Measurements from ENCODE around the gene GDF7. TPM values are rescaled to one million over a fixed set of nuclear protein-coding genes. Genes with fewer than 3 reads are reported as not detected.
A peak's percentile ranks its signal among the peaks of the same experiment; 100 is the strongest.

GDF7 gene
- polyA plus RNA-seq, 1 donor (not counting 4 experiments of a cell fraction or from before 2014, with no cell fraction given): not detected

DNA sequence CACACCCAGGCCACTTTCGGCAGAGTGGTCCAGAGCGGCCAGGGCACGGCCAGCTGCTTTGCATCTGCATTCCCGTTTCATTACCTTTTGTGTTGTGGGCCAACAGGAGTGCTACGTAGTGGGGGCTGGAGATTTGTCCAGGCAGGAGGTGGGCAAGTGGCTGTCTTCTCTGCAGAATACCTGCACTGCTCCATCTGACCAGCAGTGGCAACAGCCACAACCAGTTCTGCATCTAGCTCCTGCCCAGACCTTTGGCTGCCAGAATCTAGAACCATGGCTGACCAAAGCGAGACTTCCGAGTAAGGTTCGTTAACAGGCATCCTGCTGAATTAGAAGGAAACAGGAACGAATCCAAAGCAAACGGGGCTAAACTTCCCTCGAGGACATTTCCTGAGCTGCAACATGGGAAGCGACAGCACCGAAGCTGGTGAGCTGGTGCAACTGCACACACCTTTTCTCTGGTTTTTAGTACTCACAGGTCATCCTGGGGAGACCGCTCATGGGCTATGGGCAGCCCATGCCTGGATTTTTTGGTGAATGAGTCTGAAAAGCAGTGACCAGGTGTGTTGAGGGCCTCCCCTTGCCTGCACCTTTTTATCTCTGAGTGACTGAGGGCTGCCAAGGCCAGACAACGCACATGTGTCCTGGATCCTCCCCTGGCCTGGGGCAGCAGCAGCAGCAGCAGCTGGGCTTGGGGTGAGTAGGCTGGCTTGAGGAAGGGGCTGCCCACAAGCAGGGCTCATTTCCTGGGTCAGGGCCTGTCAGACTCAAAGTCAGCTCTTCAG is 10.5 kb downstream of the GDF7 start:
- FAIRE-seq (no peak), DNase-seq (ENCODE audit: low read depth, low spot score) (no peak)
- Histone ChIP-seq H2AFZ (ENCODE audit: control insufficient read depth, low read length) (no peak overlapping the region), H3K9me1 (ENCODE audit: control insufficient read depth, extremely low read depth, insufficient read depth, low read length) (no peaks in the 10 kb centered on the region), H3K27me3 (ENCODE audit: control insufficient read depth, extremely low read depth, insufficient read depth, low read length) (peaks cover 16% of the 10 kb centered on the region), H3K4me3 (ENCODE audit: control insufficient read depth in 2 of 3, extremely low read depth in 1 of 3, insufficient read depth in 2 of 3, low read depth in 1 of 3, low read length in 3 of 3) (no peak overlapping the region), H3K79me2 (ENCODE audit: control insufficient read depth, insufficient read depth, low read length) (no peaks in the 10 kb centered on the region), H3K36me3 (ENCODE audit: control insufficient read depth in 2 of 2, extremely low read depth in 1 of 2, insufficient read depth in 2 of 2, low read length in 2 of 2) (peaks cover 3% of the 10 kb centered on the region in 2 experiments), H4K20me1 (ENCODE audit: control insufficient read depth, extremely low read depth, insufficient read depth, low read length) (no peaks in the 10 kb centered on the region), H3K4me2 (ENCODE audit: control insufficient read depth, extremely low read depth, insufficient read depth, low read depth, low read length) (no peak overlapping the region), H3K4me1 (ENCODE audit: control insufficient read depth, extremely low read depth, insufficient read depth, low read length) (no peaks in the 10 kb centered on the region), H3K9ac (ENCODE audit: control insufficient read depth, extremely low read depth, insufficient read depth, low read length) (no peak overlapping the region), H3K9me3 (ENCODE audit: control insufficient read depth, low read depth, low read length) (no peaks in the 10 kb centered on the region), H3K27ac (ENCODE audit: control insufficient read depth, insufficient read depth, low read length) (no peak overlapping the region)
- TF ChIP-seq, protein P1, sequence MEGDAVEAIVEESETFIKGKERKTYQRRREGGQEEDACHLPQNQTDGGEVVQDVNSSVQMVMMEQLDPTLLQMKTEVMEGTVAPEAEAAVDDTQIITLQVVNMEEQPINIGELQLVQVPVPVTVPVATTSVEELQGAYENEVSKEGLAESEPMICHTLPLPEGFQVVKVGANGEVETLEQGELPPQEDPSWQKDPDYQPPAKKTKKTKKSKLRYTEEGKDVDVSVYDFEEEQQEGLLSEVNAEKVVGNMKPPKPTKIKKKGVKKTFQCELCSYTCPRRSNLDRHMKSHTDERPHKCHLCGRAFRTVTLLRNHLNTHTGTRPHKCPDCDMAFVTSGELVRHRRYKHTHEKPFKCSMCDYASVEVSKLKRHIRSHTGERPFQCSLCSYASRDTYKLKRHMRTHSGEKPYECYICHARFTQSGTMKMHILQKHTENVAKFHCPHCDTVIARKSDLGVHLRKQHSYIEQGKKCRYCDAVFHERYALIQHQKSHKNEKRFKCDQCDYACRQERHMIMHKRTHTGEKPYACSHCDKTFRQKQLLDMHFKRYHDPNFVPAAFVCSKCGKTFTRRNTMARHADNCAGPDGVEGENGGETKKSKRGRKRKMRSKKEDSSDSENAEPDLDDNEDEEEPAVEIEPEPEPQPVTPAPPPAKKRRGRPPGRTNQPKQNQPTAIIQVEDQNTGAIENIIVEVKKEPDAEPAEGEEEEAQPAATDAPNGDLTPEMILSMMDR (optimal IDR thresholded peaks at IDR 0.05 in 1 of 3, IDR thresholded peaks at IDR 0.05 in 1 of 3, conservative IDR thresholded peaks at IDR 0.05 in 1 of 3; ENCODE audit: extremely low read depth in 1 of 3, insufficient read depth in 2 of 3, low read length in 3 of 3): peak in 2 of 3 experiments; percentile 24 to 27
- TF ChIP-seq EZH2 (IDR thresholded peaks at IDR 0.05; ENCODE audit: low read length): no peak
- dilution Hi-C loops (cut with MboI; ENCODE audit: extremely low pct_ligation_motif_present, low sequenced_read_pairs): no loop called here

DNA sequence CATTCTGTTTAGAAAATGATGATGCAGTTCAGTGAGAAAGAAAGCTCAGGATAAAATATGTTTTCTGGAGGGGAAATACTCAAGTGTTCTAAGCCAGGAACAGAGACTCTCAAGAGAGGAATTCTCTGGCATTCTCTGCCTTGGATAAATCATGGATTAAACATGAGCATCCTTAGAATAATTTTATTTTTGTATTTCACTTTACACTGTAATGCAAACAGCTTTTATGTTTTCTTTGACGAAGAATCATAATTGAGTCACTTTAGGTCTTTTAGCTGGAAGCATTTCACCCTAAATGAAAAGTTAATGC is 11.1 kb downstream of the GDF7 start:
- TF ChIP-seq, protein P1 (optimal IDR thresholded peaks at IDR 0.05 in 1 of 3, IDR thresholded peaks at IDR 0.05 in 1 of 3, conservative IDR thresholded peaks at IDR 0.05 in 1 of 3; ENCODE audit: extremely low read depth in 1 of 3, insufficient read depth in 2 of 3, low read length in 3 of 3): no peak
- no peak for TF ChIP-seq EZH2 (IDR thresholded peaks at IDR 0.05; ENCODE audit: low read length)
- H2AFZ ChIP-seq (ENCODE audit: control insufficient read depth, low read length): no peak overlapping the region
- dilution Hi-C loops (cut with MboI; ENCODE audit: extremely low pct_ligation_motif_present, low sequenced_read_pairs): no loop called here
- FAIRE-seq: no peak
- no peaks in the 10 kb centered on the region for H3K79me2 ChIP-seq (ENCODE audit: control insufficient read depth, insufficient read depth, low read length)
- peaks cover 12% of the 10 kb centered on the region for H3K27me3 ChIP-seq (ENCODE audit: control insufficient read depth, extremely low read depth, insufficient read depth, low read length)
- H3K27ac ChIP-seq (ENCODE audit: control insufficient read depth, insufficient read depth, low read length): no peak overlapping the region
- H3K4me2 ChIP-seq (ENCODE audit: control insufficient read depth, extremely low read depth, insufficient read depth, low read depth, low read length): no peak overlapping the region
- H3K9me3 ChIP-seq (ENCODE audit: control insufficient read depth, low read depth, low read length): no peaks in the 10 kb centered on the region
- H3K4me3 ChIP-seq (ENCODE audit: control insufficient read depth in 2 of 3, extremely low read depth in 1 of 3, insufficient read depth in 2 of 3, low read depth in 1 of 3, low read length in 3 of 3): no peak overlapping the region
- H4K20me1 ChIP-seq (ENCODE audit: control insufficient read depth, extremely low read depth, insufficient read depth, low read length): no peaks in the 10 kb centered on the region
- no peak for DNase-seq (ENCODE audit: low read depth, low spot score)
- no peaks in the 10 kb centered on the region for H3K9me1 ChIP-seq (ENCODE audit: control insufficient read depth, extremely low read depth, insufficient read depth, low read length)
- H3K9ac ChIP-seq (ENCODE audit: control insufficient read depth, extremely low read depth, insufficient read depth, low read length): no peak overlapping the region
- no peaks in the 10 kb centered on the region for H3K4me1 ChIP-seq (ENCODE audit: control insufficient read depth, extremely low read depth, insufficient read depth, low read length)
- peaks cover 3% of the 10 kb centered on the region in 2 experiments for H3K36me3 ChIP-seq (ENCODE audit: control insufficient read depth in 2 of 2, extremely low read depth in 1 of 2, insufficient read depth in 2 of 2, low read length in 2 of 2)
